Measurements from ENCODE around the gene JMJD8. TPM values are rescaled to one million over a fixed set of nuclear protein-coding genes. Genes with fewer than 3 reads are reported as not detected.

Gene JMJD8
- total and polyA plus RNA-seq, 2 experiments from 2014 or later: 48.5 to 82.5 TPM

DNA sequence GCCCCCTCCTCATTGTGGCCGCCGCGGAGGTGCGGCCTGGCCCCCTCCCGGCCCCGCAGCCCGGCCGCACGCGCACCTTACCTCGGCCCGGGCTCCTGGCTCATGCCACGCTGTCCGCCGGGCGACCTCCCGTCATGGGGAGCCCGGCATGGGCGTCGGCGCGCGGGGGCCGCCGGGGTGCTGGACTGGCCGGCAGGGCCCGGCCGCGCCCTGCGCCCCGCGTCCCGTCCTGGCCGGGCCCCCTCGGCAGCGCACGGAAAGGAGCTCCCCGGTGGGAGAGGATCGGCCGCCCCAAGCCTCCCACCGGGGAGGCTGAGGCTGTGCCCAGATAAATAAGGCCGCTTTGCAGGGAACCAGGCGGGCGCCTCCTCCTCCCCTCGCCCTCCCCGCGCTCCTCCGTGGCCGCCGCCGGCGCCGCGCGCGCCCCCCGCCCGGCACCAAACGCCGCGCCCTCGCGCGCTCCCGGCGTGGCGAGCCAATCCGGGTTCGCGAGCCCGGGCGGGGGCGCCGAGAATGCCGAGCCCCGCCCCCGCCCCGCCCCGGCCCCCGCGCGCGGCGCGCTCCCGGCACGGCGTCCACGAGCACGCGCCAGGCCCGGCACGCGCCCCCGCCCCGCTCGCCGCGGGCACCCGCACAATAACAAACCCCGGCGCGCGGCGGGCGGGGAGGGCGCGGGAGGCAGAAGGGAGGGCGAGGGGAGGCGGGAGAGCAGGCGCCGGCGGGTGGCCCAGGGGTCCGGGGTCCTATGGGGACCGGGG is 21.5 kb upstream of the JMJD8 start, which contains the start of gene FBXL16:
TSS of gene FBXL16 (minus strand) at position 371 of the 758 bp plus-strand sequence. CDS start 8,396 bp downstream, outside the sequence.
- H3K79me2 ChIP-seq (replicated peaks; ENCODE audit: insufficient read depth): no peaks in the 10 kb centered on the region
- H3K4me3 Mint-ChIP-seq: peak within 1 kb of the TSS; percentile 74
- no peaks in the 10 kb centered on the region for H3K36me3 Mint-ChIP-seq (ENCODE audit: low read depth)
- H3K4me3 ChIP-seq: peak within 1 kb of the TSS; percentile 67
- H3K27me3 Mint-ChIP-seq (ENCODE audit: insufficient read depth, low read depth, poor library complexity): peaks cover 74% of the 10 kb centered on the region
- no peaks in the 10 kb centered on the region for H3K36me3 ChIP-seq (ENCODE audit: insufficient read depth)
- peak within 1 kb of the TSS; percentile 94 for H3K4me2 ChIP-seq
- H3K27ac Mint-ChIP-seq: no peak within 1 kb of the TSS
- ATAC-seq: peak; percentile 15
- peaks cover 84% of the 10 kb centered on the region for H3K27me3 ChIP-seq (ENCODE audit: insufficient read depth)
- H3K9me2 ChIP-seq (ENCODE audit: insufficient read depth): no peaks in the 10 kb centered on the region
- no peaks in the 10 kb centered on the region; the same call in 1 of the 2 replicates for H4K20me1 ChIP-seq (replicated peaks; ENCODE audit: insufficient read depth)
- H3K4me1 ChIP-seq (ENCODE audit: insufficient read depth): no peaks in the 10 kb centered on the region
- H3K4me1 Mint-ChIP-seq: no peaks in the 10 kb centered on the region; the same call in 2 of the 3 replicates
- 0 out of 2 replicates have a peak, but pooled peaks cover 6% of the 10 kb centered on the region for H3F3A ChIP-seq (replicated peaks; ENCODE audit: low read depth)
- TF ChIP-seq CREB1 (CRISPR knock-in tag; IDR thresholded peaks at IDR 0.05; ENCODE audit: low read depth) (no peak), STAT1 (IDR thresholded peaks at IDR 0.05; ENCODE audit: unreplicated experiment) (no peak), ZNF114 (CRISPR knock-in tag; IDR thresholded peaks at IDR 0.05) (no peak)
- peak; percentile 70 for DNase-seq (ENCODE audit: low spot score)
- H3K27ac ChIP-seq (ENCODE audit: low read depth): no peak within 1 kb of the TSS
- peak within 1 kb of the TSS; percentile 88; the same call in 1 of the 2 replicates for H2AFZ ChIP-seq
- H3K9me3 Mint-ChIP-seq: no peaks in the 10 kb centered on the region; the same call in 2 of the 3 replicates

DNA sequence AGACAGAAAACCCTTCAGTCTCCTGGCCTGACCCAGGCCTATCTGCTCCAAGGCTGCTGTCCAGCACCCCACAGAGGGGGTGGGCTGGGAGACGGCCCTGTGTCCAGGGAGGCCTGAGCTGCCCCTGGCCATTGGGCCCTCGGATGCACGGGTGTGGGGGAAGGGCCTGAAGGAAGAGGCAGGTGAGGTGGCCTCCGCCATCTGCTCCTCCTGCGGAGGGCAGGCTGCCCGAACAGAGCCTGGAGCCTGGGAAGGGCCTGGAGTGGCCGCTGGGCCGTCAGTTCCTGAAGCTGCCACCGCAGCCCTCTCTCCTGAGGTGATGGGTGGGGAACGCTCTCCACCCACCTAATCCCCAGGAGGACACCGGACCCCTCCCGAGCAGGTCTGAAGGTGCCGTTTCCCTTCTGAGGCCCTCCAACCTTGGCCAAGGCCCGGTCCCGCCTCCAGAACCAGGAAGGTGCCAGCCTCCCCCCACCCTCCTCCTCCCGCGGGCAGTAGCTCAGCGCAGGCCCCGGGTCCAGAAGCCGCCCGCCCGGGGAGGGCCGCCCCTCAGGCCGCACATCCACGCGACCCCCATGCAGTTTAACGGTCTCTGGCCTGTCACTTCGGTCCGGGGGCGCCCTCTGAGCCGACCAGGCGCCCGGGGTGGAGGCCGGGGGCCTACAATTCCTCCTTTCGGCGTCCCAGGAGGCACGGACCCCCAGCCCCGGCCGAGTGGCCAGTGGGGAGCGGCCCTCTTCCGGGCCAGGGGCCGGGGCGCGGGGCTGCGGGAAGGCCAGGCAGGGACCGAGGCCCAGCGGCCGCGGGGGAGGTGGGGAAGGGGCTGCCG is 20.6 kb upstream of the JMJD8 start:
- Mint-ChIP-seq H3K9me3 (no peaks in the 10 kb centered on the region; the same call in 2 of the 3 replicates), H3K27me3 (ENCODE audit: insufficient read depth, low read depth, poor library complexity) (peaks cover 79% of the 10 kb centered on the region), H3K36me3 (ENCODE audit: low read depth) (no peaks in the 10 kb centered on the region), H3K27ac (no peak overlapping the region), H3K4me1 (no peaks in the 10 kb centered on the region), H3K4me3 (peak overlapping the region; percentile 48; the same call in 2 of the 3 replicates)
- Histone ChIP-seq H3K27ac (ENCODE audit: low read depth) (no peak overlapping the region), H2AFZ (no peak overlapping the region), H3F3A (replicated peaks; ENCODE audit: low read depth) (0 out of 2 replicates have a peak, but pooled peaks cover 6% of the 10 kb centered on the region), H3K4me2 (peak overlapping the region; percentile 80), H3K4me1 (ENCODE audit: insufficient read depth) (no peaks in the 10 kb centered on the region), H3K79me2 (replicated peaks; ENCODE audit: insufficient read depth) (no peaks in the 10 kb centered on the region), H3K27me3 (ENCODE audit: insufficient read depth) (peaks cover 92% of the 10 kb centered on the region), H3K9me2 (ENCODE audit: insufficient read depth) (no peaks in the 10 kb centered on the region), H3K4me3 (peak overlapping the region; percentile 57), H4K20me1 (replicated peaks; ENCODE audit: insufficient read depth) (no peaks in the 10 kb centered on the region; the same call in 1 of the 2 replicates), H3K36me3 (ENCODE audit: insufficient read depth) (no peaks in the 10 kb centered on the region)
- no peak for DNase-seq (ENCODE audit: low spot score)
- ATAC-seq: peak; percentile 2; the same call in 1 of the 3 replicates
- TF ChIP-seq EZH2 (IDR thresholded peaks at IDR 0.05; ENCODE audit: low read depth, unreplicated experiment) (peak; percentile 63), ZNF114 (CRISPR knock-in tag; IDR thresholded peaks at IDR 0.05) (no peak)
- TF ChIP-seq, protein P1, sequence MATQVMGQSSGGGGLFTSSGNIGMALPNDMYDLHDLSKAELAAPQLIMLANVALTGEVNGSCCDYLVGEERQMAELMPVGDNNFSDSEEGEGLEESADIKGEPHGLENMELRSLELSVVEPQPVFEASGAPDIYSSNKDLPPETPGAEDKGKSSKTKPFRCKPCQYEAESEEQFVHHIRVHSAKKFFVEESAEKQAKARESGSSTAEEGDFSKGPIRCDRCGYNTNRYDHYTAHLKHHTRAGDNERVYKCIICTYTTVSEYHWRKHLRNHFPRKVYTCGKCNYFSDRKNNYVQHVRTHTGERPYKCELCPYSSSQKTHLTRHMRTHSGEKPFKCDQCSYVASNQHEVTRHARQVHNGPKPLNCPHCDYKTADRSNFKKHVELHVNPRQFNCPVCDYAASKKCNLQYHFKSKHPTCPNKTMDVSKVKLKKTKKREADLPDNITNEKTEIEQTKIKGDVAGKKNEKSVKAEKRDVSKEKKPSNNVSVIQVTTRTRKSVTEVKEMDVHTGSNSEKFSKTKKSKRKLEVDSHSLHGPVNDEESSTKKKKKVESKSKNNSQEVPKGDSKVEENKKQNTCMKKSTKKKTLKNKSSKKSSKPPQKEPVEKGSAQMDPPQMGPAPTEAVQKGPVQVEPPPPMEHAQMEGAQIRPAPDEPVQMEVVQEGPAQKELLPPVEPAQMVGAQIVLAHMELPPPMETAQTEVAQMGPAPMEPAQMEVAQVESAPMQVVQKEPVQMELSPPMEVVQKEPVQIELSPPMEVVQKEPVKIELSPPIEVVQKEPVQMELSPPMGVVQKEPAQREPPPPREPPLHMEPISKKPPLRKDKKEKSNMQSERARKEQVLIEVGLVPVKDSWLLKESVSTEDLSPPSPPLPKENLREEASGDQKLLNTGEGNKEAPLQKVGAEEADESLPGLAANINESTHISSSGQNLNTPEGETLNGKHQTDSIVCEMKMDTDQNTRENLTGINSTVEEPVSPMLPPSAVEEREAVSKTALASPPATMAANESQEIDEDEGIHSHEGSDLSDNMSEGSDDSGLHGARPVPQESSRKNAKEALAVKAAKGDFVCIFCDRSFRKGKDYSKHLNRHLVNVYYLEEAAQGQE (IDR thresholded peaks at IDR 0.05; ENCODE audit: unreplicated experiment): peak; percentile 48
